EH (cell line): Measurements from ENCODE around the gene LATS2.
"Not testable (repeated sequence)": the region's sequence is repeated elsewhere in the genome, so short reads cannot be mapped to it uniquely, and the experiment has no call there.

Source experiments
- DNase-seq: peaks from one replicate; pipeline ENCODE4 v3.0.0-alpha.2; 2015; ENCODE audit warnings: low read depth

LATS2 gene

GRCh38 chr13:21075379-21076249 is 14.2 kb upstream of the LATS2 start:
- DNase-seq: no peak

- DNase-seq: no peak
Observed at GRCh38 chr13:21075011-21075378, 13.6 kb upstream of the LATS2 start.

- DNase-seq: no peak
Observed at GRCh38 chr13:21074546-21074945, 13.2 kb upstream of the LATS2 start.

DNA sequence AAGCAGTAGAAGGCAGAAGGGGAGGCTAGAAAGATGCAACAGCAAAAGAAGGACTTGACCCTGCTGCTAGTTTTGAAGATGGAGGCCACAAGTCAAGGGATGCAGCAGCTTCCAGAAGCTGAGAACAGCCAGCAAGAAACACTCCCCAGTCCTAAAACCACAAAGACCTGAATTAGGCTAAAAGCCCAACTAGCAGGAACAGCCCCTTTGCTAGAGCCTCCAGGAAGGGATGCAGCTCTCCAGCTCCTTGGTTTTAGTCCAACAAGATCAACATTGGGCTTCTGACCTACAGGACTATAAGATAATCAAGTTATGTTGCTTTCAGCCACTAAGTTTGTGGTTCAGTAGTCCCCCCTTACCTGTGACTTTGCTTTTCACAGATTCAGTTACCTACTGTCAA is 10.5 kb upstream of the LATS2 start:
- peak; percentile 54 for DNase-seq

DNA sequence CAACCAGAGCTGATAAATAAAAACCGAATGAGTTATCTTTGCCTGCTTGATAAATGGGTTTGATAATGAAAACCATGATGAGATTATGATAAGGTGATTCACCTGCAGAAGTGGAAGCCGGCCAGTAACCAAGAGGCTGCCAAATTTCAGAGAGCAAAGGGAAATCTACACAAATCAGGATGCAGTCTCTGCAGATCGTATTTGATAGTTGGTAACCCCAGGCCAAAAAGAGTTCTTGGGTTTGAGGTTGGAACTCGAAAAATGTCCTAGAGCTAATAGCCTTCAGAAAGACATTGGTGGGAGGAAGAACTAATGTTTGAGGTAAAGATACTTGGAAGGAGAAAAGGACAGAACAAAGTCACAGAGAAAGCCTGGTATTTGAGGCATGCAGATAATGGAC is 9.6 kb upstream of the LATS2 start:
- peak; percentile 77 for DNase-seq

DNA sequence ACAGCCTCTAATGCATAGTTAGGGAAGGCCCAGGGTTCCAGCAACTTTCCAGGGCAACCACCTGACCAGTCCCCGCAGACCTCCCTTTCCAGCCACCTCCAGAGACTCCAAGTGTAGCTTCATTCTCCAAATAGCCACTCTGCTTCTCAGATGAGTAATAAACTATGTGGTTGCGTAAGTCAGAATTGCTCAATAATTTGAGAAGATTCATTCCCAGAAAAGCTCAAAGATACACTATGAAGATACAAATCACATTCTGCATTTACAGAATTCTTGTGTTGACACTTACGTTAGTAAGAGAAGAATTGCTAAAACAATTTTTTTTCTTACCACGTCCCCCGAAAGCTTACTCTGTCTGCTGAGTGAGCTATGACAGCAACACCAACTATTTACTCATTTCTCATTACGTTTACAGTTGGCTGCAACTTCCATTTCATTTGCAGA is 8.2 kb upstream of the LATS2 start:
- peak; percentile 98 for DNase-seq

GRCh38 chr13:21067848-21068247 is 6.5 kb upstream of the LATS2 start:
- DNase-seq: no peak

DNA sequence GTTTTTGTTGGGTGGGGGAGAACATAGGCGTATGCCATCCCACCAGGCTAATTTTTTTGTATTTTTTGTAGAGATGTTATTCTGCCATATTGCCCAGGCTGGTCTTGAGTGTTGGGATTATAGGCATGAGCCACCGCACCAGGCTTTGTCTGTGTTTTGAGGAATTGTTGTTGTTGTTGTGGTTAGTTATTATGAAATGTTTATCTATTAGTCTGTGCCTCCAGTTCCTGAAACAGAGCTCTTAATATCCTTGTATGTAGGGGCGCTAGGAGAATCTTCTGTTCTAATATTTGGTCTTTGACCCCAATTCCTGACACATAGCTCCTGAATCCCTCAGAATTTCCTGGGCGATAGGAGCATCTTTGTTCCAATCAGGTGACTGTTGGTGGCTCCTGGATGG is 5.6 kb upstream of the LATS2 start:
- no peak for DNase-seq

DNA sequence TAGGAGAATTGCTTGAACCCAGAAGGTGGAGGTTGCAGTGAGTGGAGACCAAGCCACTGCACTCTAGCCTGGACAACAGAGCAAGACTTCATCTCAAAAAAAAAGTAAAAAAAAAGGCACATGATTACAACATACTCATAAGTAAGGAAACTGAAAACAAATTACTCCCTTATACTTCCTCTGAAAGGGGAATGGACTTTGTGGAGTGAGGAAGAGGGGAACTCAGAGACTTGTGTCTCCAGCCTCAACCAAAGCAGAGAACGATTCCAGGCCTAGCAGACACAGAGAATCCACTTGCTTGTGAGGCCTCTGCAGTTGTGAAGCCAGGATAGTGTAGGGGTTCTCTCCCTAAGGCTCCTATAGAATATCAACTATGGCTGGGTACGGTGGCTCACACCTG is 4.3 kb upstream of the LATS2 start:
- DNase-seq: no peak

- no peak for DNase-seq
Observed at GRCh38 chr13:21063031-21063430, 1.6 kb upstream of the LATS2 start.

GRCh38 chr13:21060338-21061028 is 903 bp downstream of the LATS2 start:
- DNase-seq: peak; percentile 55

GRCh38 chr13:21059641-21060337 is 1.6 kb downstream of the LATS2 start:
- no peak for DNase-seq

GRCh38 chr13:21058361-21058760 is 3.0 kb downstream of the LATS2 start:
- DNase-seq: peak; percentile 54

- DNase-seq: peak; percentile 36
Observed at GRCh38 chr13:21055511-21056045, 5.8 kb downstream of the LATS2 start.

- DNase-seq: peak; percentile 76
Observed at GRCh38 chr13:21055016-21055415, 6.4 kb downstream of the LATS2 start.

DNA sequence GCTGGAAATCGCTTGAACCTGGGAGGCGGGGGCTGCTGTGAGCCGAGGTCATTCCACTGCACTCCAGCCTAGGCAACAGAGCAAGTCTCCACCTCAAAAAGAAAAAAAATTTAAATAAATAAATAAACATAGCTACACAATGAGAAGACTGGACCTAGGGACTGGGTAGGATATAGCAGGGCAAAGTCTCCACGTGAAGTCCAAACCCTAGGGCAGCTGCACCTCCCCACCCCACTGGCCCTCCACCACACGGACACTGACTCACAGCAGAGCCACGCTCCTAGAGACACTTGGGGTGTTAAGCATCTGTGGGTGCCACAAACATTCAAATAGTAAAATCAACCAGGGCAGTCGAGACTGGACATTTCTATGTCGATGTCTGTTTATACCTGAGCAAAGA is 7.1 kb downstream of the LATS2 start:
- DNase-seq: peak; percentile 42

- no peak for DNase-seq
Observed at GRCh38 chr13:21053231-21053630, 8.2 kb downstream of the LATS2 start.

- DNase-seq: no peak
Observed at GRCh38 chr13:21051675-21052074, 9.7 kb downstream of the LATS2 start.

DNA sequence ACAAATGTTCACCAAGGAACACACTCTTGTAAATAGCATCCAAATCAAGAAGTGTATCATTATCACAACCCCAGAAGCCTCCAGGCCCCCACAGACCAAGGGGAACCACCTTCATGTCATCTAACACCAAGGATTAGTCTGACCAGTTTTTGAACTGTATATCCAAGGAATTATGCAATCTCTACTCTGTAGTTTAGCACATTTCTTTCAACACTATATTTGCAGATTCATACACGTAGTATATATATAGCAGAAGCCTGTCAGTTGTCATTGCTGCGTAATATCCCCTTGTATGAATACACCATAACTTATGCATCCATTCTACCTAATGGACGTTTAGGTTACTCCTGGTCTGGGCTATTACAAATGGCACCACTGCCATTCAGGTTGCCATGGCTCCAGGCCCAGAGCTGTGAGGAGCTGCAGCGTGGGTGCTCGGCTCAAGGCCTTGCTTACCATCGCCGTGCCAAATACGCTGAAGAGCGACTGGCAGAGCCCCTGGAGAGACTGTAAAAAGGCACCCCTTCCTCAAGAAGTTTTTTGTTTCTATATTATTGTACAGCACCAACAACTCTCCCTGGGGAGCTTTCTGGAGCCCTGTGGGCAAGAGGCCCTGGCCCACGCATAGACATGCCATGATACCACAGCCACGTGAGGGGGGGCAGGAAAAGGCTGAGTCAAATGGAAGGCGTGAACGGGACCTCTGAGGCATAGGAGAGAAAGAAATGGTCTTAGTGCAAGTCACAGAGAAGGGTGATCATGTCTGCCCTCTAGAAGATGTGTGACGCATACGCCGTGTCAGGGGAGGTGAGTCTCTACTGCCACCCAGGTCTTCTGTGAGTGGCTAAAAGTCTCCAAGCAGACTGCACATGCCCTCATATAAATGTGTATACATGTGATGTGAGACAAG is 10.8 kb downstream of the LATS2 start:
- no peak for DNase-seq

- not testable (repeated sequence) for DNase-seq
Observed at GRCh38 chr13:21049731-21050130, 11.7 kb downstream of the LATS2 start.

DNA sequence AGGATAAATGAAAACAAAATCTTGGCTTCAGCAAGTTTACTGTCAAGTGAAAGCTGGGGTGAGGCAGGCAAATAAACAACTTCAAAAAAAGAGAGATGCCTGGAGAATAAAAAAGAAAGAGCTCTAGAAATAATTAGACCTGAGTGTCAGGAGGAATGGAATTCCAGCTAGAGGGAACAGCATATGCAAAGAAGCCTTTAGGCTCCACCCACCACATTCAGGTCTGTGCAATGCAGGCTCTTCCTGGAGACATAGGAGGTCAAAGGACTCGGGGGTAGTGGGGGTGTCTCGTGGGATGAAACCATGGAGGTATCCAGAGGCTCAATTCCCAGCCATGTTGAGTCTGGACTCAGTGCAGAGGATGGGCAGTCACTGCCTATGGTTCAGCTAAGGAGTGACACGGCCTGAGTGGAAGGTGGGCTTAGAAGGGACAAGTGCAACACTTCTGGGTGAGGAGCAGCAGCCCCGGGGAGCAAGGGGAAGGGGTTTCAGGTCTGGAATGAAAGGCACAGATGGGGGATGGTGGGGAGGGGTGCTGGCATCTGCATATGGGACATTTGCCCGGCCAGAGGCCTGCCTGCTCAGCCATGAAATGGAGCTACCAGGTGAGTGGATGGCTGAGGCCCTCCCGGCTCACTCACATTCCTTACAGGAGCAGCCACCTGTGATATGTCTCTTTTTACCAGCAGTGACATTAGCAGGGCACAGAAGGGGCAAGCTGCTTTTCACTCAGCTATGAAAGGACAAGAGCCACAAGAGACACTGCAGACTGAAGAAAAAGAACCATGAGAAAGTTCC is 12.3 kb downstream of the LATS2 start:
- DNase-seq: no peak
